HG02610 (cell line): ENCODE results near the gene DIP2C.

Experiments used
- ATAC-seq: cut with Tn5 transposase; IDR thresholded peaks from one replicate; pipeline ENCODE4 v1.9.1; 2021; ENCODE audit warnings: mild to moderate bottlenecking, moderate library complexity; ENCODE audit not compliant: unreplicated experiment

DIP2C gene

DNA sequence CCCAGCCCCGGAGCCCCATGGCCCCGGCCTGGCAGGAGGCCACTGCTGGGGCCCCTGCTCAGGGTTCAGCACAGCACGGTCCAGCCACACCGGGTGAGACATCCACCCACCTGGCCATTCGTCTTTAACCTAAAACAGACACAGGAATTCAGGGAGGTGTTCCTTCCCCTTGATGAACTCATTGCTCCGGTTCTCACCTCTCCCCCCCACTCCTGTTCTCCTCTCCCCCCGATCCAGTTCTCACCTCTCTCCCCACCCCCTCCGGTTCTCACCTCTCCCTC lies 129.8 kb downstream of the DIP2C start:
- no peak for ATAC-seq

DNA sequence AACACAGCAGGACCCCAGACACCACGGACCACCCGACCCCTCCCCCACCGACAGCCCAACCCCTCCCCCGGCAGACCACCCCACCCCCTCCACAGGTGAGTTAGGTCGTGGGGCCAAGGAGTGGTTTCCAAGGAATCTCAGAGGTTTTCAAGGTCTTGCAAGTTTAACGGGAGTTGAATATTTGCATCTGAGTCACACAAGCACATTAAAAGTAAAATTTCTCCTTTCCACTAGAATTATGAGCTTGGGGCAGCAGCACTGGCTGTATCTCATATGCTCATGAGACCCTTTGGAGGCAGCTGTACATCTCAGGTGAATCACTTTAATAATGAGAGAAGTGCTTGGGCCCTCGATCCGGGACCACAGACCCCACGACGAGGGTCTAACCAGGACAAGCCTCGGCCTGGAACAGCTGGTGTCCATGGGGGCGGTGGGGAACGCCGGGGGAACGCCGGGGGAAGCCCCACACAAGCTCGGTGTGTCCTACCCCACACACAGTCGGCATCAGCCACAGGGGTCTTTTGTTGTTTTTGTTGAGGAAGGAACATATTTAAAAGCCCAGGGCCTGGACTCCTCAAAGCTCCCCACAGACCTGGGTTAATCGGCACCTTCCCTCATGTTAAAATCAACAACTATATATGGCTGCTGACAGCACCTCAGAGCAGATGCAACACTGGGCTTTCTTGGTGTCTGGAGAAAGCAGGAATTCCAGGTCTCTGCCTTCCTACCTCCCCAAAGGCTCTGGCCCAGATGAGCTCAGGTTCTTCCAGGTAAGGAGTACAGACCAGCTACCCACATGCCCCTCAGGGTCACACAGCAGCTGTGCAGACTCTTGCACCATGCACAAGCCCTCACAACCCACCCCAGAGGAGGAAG lies 130.3 kb downstream of the DIP2C start:
- ATAC-seq: no peak

DNA sequence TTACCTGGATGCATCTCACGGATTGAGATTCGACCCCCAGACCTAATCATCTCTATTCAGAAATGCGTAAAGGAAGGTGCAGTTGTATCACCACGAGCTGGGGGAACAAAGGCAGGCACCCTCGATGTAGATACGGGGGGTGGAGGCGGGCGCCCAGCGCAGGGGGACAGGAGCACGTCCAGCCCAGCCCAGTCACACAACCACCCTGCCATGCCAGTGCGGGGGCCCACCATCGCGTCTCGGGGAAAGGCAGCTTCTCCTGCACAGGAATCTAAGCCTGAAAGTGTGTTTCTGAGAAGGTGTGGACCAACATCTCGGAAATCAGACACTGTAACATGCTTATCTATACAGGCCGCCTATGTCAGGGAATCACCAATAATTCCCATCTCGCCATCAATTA lies 131.1 kb downstream of the DIP2C start:
- no peak for ATAC-seq

DNA sequence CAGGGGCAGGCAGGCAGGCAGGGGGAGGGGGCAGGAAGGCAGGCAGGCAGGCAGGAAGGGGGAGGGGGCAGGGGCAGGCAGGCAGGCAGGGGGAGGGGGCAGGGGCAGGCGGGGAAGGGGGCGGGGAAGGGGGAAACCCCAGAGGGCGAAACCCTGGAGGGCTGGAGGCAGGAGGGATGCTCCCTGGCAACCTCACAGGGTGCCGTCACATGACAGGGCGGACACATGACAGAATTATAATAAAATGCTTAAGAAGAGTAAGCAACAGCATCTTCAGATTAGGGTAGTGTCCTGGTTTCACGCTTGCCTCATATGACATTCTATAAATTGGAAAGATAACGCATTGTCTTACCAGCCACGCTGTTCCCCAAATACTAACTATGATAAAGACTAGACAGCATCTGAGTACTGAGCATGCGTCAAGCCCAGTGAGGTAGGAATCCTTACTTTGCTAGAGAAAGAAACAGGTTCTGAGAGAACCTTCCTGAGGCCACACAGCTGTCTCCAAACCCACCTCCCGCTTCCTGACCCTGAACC lies 131.6 kb downstream of the DIP2C start:
- ATAC-seq: no peak

DNA sequence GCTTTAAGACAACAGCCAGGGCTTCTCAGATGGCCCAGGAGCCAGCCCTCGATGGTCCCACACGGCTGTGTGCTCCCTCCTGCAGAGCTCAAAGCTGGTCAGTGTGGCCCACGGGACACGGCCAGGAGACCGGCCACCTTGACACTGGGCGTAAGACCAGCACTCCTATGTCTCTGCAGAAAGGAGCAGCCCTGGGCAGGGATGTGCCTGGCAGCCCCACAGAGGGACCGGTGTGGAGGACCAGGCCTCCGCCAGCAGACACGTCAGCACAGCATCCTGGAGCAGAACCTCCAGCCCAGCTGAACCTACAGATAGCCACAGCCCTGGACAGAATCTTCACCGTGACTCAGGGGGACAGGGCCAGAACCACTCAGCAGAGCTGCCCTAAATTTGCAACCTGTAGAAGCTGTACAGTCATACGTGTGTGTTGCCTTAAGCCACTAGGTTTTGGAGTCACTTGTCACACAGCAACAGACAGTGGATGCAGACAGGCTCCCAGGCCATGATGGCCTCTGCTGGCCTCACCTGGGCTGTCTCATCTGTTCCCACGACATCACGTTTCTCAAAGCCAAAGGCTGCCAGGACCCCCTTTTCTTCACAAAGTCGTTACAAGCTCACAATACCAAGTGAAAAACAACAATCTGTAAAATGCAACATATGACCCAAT lies 132.4 kb downstream of the DIP2C start:
- no peak for ATAC-seq

DNA sequence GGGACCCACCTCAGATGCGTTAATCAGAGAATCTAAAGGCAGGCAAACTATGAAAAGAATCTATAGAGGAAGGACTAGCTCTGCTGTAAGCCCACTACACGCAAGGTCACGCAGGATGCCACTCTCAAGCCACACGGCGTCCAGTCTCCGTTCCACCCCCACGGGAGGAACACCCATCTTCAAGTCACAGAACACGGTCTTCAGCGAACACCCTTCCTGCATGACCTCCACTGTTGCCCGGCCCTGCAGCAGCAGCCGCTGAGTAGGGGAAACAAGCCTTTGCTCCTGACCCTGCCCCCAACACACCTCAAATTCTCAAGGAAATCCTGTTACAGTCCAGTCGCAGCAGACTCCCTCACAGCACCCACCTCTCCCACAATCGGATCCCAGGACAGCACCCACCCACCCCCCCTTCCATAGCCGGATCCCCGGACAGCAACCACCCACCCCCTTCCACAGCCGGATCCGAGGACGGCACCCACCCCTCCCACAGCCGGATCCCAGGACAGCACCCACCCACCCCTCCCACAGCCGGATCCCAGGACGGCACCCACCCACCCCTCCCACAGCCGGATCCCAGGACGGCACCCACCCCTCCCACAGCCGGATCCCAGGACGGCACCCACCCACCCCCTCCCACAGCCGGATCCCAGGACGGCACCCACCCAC lies 133.7 kb downstream of the DIP2C start:
- ATAC-seq: no peak

DNA sequence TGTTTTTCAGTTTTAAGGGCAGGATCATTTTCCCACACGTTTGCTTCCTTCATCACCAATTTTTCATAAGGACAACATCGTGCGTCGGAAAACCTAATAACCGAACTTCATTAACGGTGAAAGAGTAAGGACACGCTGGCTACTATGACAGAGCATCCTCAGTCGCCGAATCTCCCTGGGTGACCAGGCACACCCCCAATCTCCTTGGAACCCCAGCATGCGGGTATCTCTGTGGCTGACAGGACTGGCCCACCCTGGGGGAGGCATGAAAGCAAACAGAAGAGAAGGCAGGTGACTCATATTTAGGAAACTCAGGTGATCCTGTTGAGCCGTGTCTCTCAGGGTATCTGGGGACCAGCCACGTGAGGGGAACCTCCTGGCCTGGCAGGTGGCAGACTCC lies 134.2 kb downstream of the DIP2C start:
- ATAC-seq: no peak

DNA sequence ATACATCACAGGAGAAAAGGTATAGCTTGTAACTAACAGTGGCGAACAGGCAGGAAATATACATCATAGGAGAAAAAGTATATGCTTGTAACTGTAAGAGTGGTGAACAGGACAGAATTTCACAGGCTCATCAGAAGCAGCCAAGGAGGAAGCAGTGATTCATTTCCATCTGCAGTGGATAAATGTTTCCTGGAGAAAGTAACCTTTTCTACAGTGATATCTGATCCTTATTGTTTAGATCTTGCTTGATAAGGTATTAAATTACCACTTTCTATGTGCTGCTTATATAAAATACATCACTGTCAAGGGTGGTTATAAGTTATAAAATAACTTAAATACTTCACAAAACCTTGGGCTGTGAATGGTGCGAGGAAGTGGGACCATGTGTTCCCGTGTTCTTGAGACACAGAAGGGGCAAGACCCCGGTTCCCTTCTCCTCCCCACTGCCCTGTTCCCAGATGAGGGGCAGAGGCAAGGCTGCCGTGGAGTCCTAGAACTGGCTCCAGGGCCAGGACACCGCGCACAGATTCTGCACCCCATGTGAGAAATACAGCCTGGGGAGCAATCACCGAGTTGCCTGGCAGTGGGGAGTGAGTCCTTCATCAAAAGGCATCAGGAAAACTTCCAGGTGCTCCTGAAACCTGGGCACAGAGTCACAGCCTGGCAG lies 135.2 kb downstream of the DIP2C start:
- ATAC-seq: no peak

DNA sequence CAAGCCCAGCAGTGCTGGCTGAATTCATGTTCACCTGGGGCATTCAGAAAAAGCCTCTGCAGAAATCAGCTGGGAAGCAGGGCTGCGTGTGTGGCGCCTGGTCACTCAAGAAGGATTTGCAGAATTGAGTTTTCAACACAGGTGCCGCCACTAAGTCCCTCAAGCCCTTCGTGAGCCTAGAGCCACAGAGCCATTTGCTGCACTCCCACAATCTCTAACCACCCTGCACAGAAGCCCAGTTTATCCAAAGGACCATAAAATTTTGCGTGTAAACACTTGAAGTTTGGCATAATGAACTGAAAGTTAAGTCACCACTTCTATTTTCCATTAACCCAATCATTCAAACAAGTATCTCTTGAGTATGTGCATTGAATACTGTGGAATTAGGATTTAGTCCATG lies 136.2 kb downstream of the DIP2C start:
- no peak for ATAC-seq

DNA sequence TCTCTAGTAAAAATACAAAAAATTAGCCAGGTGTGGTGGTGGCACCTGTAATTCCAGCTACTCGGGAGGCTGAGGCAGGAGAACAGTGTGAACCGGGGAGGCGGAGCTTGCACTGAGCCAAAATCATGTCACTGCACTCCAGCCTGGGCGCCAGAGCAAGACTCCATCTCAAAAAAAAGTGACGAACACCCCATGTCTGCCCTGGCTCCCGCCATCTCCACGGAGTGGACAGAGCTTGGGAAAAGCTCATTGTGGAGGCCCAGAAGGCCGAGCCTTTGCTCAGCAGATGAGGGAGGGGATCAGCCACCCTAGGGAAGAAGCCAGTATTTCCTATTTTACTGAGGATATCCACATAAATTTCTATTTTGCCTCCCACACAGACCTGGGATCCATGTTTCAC lies 136.8 kb downstream of the DIP2C start:
- ATAC-seq: no peak

DNA sequence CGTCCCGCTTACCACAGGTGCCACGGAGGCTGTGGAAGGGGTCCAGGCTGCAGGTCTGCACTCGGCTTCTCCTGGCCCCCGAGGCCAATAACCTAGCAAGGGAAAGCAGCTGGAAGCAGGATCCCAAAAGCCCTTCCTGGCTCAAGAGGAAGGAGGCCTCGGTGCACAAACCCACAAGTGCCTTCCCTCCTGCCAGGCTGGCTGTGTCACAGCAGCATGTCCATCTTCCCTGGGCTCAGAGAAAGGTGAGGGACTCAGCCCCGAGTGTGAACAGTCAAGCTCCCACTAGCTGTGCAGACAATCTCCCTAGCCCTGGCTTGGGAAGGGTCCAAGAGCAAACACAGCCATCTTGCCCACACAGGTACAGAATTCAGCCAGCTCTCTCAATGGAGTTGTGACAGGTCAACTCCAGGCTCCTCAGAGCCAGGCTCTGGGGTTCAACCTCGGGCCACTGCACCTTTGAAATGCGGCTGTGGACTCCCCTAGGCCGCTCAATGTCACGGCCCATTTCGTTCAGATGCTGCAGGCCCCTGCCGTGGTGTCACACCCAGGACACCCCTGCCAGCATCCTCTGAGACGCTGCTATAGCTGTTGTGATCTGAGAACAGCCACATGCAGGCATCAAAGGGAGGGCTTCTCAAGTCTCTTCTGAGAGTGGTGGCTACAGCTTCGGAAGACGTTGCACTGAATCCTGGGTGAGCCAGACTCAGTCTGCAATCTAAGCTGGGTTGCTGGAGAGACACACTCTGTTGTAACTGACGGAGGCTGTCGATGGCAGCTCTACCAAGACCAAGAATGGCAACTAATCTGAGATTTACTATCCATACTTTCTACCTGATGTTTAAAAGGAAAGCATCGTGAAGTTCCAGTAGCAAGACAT lies 137.9 kb downstream of the DIP2C start:
- no peak for ATAC-seq

DNA sequence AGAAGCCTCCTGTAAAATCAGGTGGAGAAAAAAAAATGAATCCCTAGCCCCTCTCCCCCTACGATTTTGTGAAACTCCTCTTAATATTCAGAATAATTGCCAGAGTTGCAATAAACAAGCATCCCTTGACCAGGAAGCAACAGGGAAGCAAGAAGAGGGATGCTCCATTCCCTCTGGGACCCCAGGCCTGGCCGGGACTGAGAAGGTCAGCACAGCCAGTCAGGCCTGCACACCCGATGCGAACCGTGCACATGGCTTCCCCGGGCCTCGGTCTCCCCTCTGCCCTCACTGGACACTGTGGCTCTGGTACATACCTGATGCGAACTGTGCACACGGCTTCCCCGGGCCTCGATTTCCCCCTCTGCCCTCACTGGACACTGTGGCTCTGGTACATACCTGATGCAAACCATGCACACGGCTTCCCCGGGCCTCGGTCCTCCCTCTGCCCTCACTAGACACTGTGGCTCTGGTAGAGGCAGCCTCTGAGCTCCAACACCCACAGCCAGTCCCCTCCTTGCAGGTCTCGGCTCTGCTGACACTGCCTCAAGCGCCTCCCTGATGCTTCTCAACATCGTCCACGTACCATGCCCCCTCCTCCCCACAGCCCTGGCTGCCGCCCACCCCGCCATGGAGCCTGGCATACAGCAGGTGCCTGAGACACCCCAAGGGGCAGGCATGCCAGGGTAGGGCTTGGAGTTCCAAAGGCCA lies 138.6 kb downstream of the DIP2C start:
- no peak for ATAC-seq

DNA sequence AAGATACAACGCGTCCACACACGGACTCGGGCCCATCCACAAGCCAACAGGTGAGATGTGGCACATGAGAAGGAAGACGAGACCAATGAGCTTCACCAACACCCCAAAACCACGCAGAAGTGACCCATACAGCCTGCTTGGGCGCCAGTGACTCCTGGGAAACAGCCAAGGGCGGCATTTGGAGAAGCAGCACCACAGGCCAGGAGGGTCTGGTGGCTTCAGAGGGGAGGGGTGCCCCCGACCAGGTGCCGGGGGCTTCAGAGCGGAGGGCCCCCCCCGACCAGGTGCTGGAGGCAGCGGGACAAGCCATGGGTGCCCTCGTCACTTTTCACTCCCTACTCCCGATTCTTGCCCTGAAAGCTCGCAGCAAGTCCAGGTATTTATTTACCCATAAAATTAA lies 140.1 kb downstream of the DIP2C start:
- ATAC-seq: no peak

DNA sequence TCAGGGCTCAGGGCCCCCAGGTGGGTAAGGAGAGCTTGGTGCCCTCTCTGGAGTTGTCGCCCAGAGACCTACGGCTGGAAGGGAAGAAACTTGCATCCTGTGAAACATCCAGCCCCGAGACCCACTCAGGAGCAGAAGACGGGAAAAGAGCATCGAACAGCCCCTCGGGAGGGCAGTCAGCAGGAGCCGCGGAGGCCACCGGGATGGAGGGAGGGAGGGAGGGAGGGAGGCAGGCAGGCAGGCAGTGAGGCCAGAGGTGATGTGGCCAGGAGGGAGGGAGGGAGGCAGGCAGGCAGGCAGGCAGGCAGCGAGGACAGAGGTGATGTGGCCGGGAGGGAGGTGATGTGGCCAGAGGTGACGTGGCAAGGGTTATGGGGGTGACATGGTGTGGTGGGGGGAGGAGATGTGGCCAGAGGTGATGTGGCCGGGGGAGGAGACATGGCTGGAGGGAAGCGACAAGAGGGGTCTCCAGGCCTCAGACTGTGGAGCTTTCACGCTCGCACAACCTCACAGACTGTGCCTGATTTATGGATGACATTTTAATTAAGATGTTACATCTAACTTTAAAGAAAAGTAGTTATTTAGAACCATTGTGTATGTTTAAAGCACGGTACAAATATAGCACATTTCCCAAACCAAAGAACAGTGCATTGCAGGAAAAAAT lies 141.1 kb downstream of the DIP2C start:
- no peak for ATAC-seq

DNA sequence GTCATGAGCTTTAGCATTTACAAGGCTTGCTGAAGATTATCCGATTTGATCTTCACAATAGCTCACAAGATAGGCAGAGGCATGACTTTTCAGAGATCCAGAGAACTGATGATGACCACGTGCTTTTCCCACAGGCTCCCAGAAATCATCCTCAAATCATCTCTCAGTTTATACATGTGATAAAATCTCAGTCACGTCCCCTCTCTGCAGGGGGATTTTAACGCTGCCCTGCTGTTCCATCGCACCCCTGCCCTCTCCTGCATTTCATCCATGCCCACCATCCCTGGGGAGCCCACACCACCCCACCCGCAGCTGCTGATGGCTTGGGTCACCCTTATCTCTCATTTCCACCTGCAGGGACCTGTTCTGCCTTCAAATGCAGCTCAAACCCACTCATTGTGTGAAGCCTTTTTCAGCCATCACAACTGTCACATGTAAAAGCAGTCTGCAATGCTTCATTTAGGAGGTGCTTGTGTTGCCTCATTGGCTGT lies 141.8 kb downstream of the DIP2C start:
- no peak for ATAC-seq

DNA sequence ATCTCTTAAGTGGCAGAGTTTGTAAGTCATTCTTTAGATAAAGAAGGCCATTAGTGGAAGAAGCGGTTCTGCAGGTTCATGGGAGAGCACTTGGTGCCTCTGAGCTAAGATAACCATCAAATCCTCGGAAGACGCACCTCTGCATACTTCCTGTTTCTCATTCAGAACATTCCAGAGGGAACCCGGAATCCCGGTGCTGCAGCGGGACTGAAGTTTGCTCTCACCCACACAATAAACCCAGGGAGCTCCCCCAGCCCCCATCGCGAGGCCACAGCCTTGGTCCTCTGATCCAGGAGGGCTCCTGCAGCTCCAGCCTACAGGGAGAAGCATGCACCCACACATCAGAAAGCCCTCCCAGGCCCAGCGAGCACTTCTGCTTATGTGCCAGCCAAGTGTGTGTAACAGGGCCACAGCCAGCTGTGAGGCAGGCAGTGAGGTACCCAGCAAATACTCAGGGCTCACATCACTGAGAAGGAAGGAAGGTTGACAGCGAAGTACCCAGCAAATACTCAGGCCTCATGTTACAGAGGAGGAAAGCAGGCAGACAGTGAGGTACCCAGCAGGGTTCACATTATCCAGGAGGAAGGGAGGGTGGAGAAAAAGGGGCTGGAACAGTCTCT lies 142.4 kb downstream of the DIP2C start:
- ATAC-seq: no peak

DNA sequence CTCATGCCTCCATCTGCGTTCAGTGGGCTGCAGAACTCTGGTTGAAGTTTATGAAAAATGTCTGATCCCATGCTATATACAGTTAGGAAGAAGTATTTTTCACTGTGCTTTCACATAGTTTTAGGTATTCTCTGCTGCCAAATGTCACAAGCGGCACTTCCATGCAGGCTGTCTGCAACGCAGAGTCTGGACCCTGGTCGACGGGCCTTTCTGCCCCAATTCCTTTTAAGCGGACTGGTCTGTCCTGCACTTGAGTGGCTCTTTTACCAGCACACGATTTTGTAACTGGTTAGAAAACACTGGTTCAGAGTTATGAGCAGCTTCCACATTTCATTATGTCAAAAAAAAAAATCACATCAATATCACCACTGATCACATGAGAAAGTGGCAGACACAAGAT lies 143.0 kb downstream of the DIP2C start:
- ATAC-seq: no peak
